OCI-M1 (cell line): ENCODE measurements around the gene MYL5.

Experiments
- DNase-seq: peaks from one replicate; lab custom pipeline; 2025; lab: John Stamatoyannopoulos, UW

Gene MYL5

GRCh38 chr4:707929-708630 is 33.7 kb downstream of the MYL5 start:
- no peak for DNase-seq

- no peak for DNase-seq
Observed at GRCh38 chr4:708631-708933, 34.2 kb downstream of the MYL5 start.

GRCh38 chr4:709348-709747 is 35.0 kb downstream of the MYL5 start:
- DNase-seq = no peak

- DNase-seq = no peak
Observed at GRCh38 chr4:710116-710515, 35.8 kb downstream of the MYL5 start.

- DNase-seq = no peak
Observed at GRCh38 chr4:710916-711315, 36.6 kb downstream of the MYL5 start.

- no peak for DNase-seq
Observed at GRCh38 chr4:712093-712492, 37.8 kb downstream of the MYL5 start.

GRCh38 chr4:712916-713632 is 38.7 kb downstream of the MYL5 start:
- no peak for DNase-seq

GRCh38 chr4:714087-714486 is 39.7 kb downstream of the MYL5 start:
- no peak for DNase-seq

GRCh38 chr4:717601-718320 is 43.4 kb downstream of the MYL5 start:
- no peak for DNase-seq

- no peak for DNase-seq
Observed at GRCh38 chr4:718460-718859, 44.1 kb downstream of the MYL5 start.

- DNase-seq = no peak
Observed at GRCh38 chr4:720111-720860, 45.9 kb downstream of the MYL5 start.

- no peak for DNase-seq
Observed at GRCh38 chr4:721261-722168, 47.2 kb downstream of the MYL5 start.

GRCh38 chr4:722169-722725 is 47.9 kb downstream of the MYL5 start:
- no peak for DNase-seq

- no peak for DNase-seq
Observed at GRCh38 chr4:722851-723360, 48.6 kb downstream of the MYL5 start.

- DNase-seq = no peak
Observed at GRCh38 chr4:723751-724530, 49.6 kb downstream of the MYL5 start.

- no peak for DNase-seq
Observed at GRCh38 chr4:725391-726234, 51.3 kb downstream of the MYL5 start.

- DNase-seq = no peak
Observed at GRCh38 chr4:726235-726787, 52.0 kb downstream of the MYL5 start.

GRCh38 chr4:726838-727237 is 52.5 kb downstream of the MYL5 start:
- no peak for DNase-seq

- no peak for DNase-seq
Observed at GRCh38 chr4:727576-727975, 53.2 kb downstream of the MYL5 start.
